K562 (cell line): Measurements from ENCODE around the gene MANEAL. TPM values are rescaled to one million over a fixed set of nuclear protein-coding genes. Genes with fewer than 3 reads are reported as not detected.
A peak's percentile ranks its signal among the peaks of the same experiment; 100 is the strongest.

Experiments
- ATAC-seq: fragments of 200-7000 bp; cut with Tn5 transposase; 3 replicates; pipeline ENCODE4 v1.9.1; 2020; ENCODE audit warnings: moderate library complexity
- BruUV-seq: library from RNA; stranded (reverse); fragments of 400-500 nt; replicated peaks from 2 replicates; lab custom pipeline; 2021; lab: Mats Ljungman, UMichigan
- CTCF ChIA-PET: fragments of 300-600 bp; formaldehyde crosslinking; extraction: SDS; loops from one replicate; lab custom pipeline; 2021; ENCODE audit warnings: low intra/inter-chr PET ratio; lab: Yijun Ruan, JAX
- POLR2A ChIA-PET: fragments of 300-600, 350-650 bp; sonication (Branson Sonifier 250); formaldehyde crosslinking; extraction: SDS; loops from one replicate; lab custom pipeline; 2021; ENCODE audit warnings: antibody characterized with exemption, inconsistent platforms; lab: Yijun Ruan, JAX
- DNase-seq, 4 experiments: peaks; one replicate each; pipeline versions ENCODE4 v3.0.0 to v3.0.0-alpha.2; 2011 to 2018; ENCODE audit warnings: low spot score in 3 of 4, mixed read lengths in 3 of 4; ENCODE audit errors: extremely low read depth in 1 of 4
- FAIRE-seq: peaks from 2 replicates; lab custom pipeline; 2011; peaks lifted over from hg19 to GRCh38; lab: Jason Lieb, UNC
- H2AFZ ChIP-seq: 2 replicates; pipeline ENCODE4 v1.6.0; 2011; ENCODE audit warnings: low read depth, low read length, control low read depth, inconsistent platforms
- H3K27ac ChIP-seq: fragments of 200-600 bp; 3 replicates; pipeline ENCODE4 v1.8.0; 2011; ENCODE audit warnings: low read depth, mild to moderate bottlenecking, control low read depth, inconsistent platforms, low read length, moderate library complexity, mixed read lengths; ENCODE audit errors: extremely low read depth
- H3K27me3 ChIP-seq, 2 experiments: fragments of 300-600 bp in 1 of 2; 2 replicates in 1 of 2; 3 replicates in 1 of 2; pipeline versions ENCODE4 v1.6.0 to v1.8.0; 2011; ENCODE audit warnings: inconsistent platforms in 2 of 2, low read length in 2 of 2, mild to moderate bottlenecking in 1 of 2, mixed read lengths in 1 of 2, moderate library complexity in 1 of 2; ENCODE audit not compliant: control insufficient read depth in 2 of 2, insufficient read depth in 2 of 2
- H3K36me3 ChIP-seq: fragments of 300-600 bp; 3 replicates; pipeline ENCODE4 v1.8.0; 2011; ENCODE audit warnings: mild to moderate bottlenecking, low read length, inconsistent platforms; ENCODE audit not compliant: control insufficient read depth, insufficient read depth
- H3K4me1 ChIP-seq, 2 experiments: fragments of 200-600 bp in 1 of 2; replicated peaks in 1 of 2; 2 replicates in 1 of 2; 3 replicates in 1 of 2; pipeline versions ENCODE4 v1.5.1 to v1.8.0; 2011; ENCODE audit warnings: inconsistent platforms in 2 of 2, low read length in 2 of 2, mild to moderate bottlenecking in 1 of 2, mixed read lengths in 1 of 2, moderate library complexity in 1 of 2; ENCODE audit not compliant: control insufficient read depth in 2 of 2, insufficient read depth in 2 of 2
- H3K4me2 ChIP-seq: 2 replicates; pipeline ENCODE4 v1.6.1; 2011; ENCODE audit warnings: low read length, control low read depth, inconsistent platforms, mixed read lengths; ENCODE audit not compliant: insufficient read depth
- H3K4me3 ChIP-seq: fragments of 200-600 bp; sonication (generic), shearing (Covaris generic); 2 replicates; pipeline ENCODE4 v1.5.1; 2016; ENCODE audit warnings: control low read depth, inconsistent platforms
- H3K79me2 ChIP-seq: fragments of 200-600 bp; 3 replicates; pipeline ENCODE4 v1.8.0; 2011; ENCODE audit warnings: low read length, inconsistent platforms; ENCODE audit not compliant: control insufficient read depth, insufficient read depth
- H3K9ac ChIP-seq, 2 experiments: 2 replicates each; pipeline versions ENCODE4 v1.6.0 to v1.6.1; 2011; ENCODE audit warnings: low read depth in 2 of 2, low read length in 2 of 2, control low read depth in 1 of 2, inconsistent platforms in 1 of 2, mild to moderate bottlenecking in 1 of 2, mixed read lengths in 1 of 2; ENCODE audit not compliant: insufficient read depth in 1 of 2
- H3K9me1 ChIP-seq: one replicate; pipeline ENCODE4 v1.6.0; 2011; ENCODE audit warnings: inconsistent platforms, mild to moderate bottlenecking, low read length, moderate library complexity; ENCODE audit not compliant: control insufficient read depth, insufficient read depth
- H3K9me3 ChIP-seq: replicated peaks from 2 replicates; pipeline ENCODE4 v1.5.1; 2011; ENCODE audit warnings: low read depth, low read length, inconsistent platforms; ENCODE audit not compliant: control insufficient read depth, insufficient read depth
- H4K20me1 ChIP-seq: replicated peaks from 2 replicates; pipeline ENCODE4 v1.6.1; 2011; ENCODE audit warnings: low read length, inconsistent platforms, mixed read lengths; ENCODE audit not compliant: control insufficient read depth, insufficient read depth
- C11orf30 ChIP-seq: fragments of 450-650 bp; IDR thresholded peaks from 2 replicates; pipeline ENCODE4 v1.6.1; 2016; ENCODE audit warnings: low read depth, mild to moderate bottlenecking
- CHD2 ChIP-seq: IDR thresholded peaks from 2 replicates; pipeline ENCODE4 v1.6.1; 2011; ENCODE audit warnings: low read depth, low read length
- CXXC5 ChIP-seq: fragments of 250-450 bp; sonication (Bioruptor Pico); IDR thresholded peaks from 2 replicates; pipeline ENCODE4 v1.8.0; 2022; ENCODE audit warnings: inconsistent platforms, mild to moderate bottlenecking, moderate library complexity
- DACH1 ChIP-seq: fragments of 450-650 bp; IDR thresholded peaks from 2 replicates; pipeline ENCODE4 v1.6.1; 2018; ENCODE audit not compliant: partially characterized antibody
- DPF2 ChIP-seq: fragments of 450-650 bp; IDR thresholded peaks from 2 replicates; pipeline ENCODE4 v1.6.1; 2016
- FOS ChIP-seq: IDR thresholded peaks from 3 replicates; pipeline ENCODE4 v1.6.1; 2011; ENCODE audit not compliant: insufficient read length; ENCODE audit errors: extremely low read depth
- HCFC1 ChIP-seq: IDR thresholded peaks from 2 replicates; pipeline ENCODE4 v1.6.1; 2012; ENCODE audit warnings: low read depth, low read length, improper control_type of control experiment
- KDM5B ChIP-seq: fragments of 200-600 bp; sonication (generic); IDR thresholded peaks from 2 replicates; pipeline ENCODE4 v1.6.1; 2012; ENCODE audit warnings: low read depth, mild to moderate bottlenecking, moderate library complexity, low read length, control low read depth, inconsistent platforms; ENCODE audit not compliant: insufficient replicate concordance
- KLF13 ChIP-seq: fragments of 450-650 bp; IDR thresholded peaks from 2 replicates; pipeline ENCODE4 v1.6.1; 2016; ENCODE audit warnings: missing genetic modification characterization, low read depth, mild to moderate bottlenecking, missing compliant biosample characterization, moderate library complexity, borderline replicate concordance
- MAFG ChIP-seq: fragments of 450-650 bp; conservative IDR thresholded peaks from 2 replicates; pipeline ENCODE4 v1.6.1; 2016; ENCODE audit warnings: missing genetic modification characterization, missing compliant biosample characterization
- NKRF ChIP-seq: fragments of 450-650 bp; IDR thresholded peaks from 2 replicates; pipeline ENCODE4 v1.6.1; 2016; ENCODE audit warnings: borderline replicate concordance
- NR2C1 ChIP-seq, 2 experiments: fragments of 450-650 bp; IDR thresholded peaks; 2 replicates each; pipeline ENCODE4 v1.6.1; 2017; ENCODE audit warnings: mild to moderate bottlenecking in 2 of 2, antibody characterized with exemption in 1 of 2, inconsistent platforms in 1 of 2, missing compliant biosample characterization in 1 of 2, missing genetic modification characterization in 1 of 2
- NR2C2 ChIP-seq, 2 experiments: fragments of 200-800 bp in 1 of 2; sonication (Bioruptor generic) in 1 of 2; sonication (generic) in 1 of 2; formaldehyde crosslinking in 1 of 2; IDR thresholded peaks; 2 replicates each; pipeline versions ENCODE4 v1.6.1 to v1.8.0; 2016 to 2022; ENCODE audit warnings: mild to moderate bottlenecking in 1 of 2, missing compliant biosample characterization in 1 of 2, missing genetic modification characterization in 1 of 2, missing genetic modification reagents in 1 of 2
- PML ChIP-seq: IDR thresholded peaks from 2 replicates; pipeline ENCODE4 v1.6.1; 2012; ENCODE audit warnings: low read length, inconsistent platforms
- POLR2B ChIP-seq: fragments of 450-650 bp; IDR thresholded peaks from 2 replicates; pipeline ENCODE4 v1.6.1; 2018; ENCODE audit warnings: low read depth; ENCODE audit not compliant: partially characterized antibody
- SRSF3 ChIP-seq: fragments of 200-400 bp; formaldehyde crosslinking; IDR thresholded peaks from 2 replicates; pipeline ENCODE4 v1.6.1; 2016; ENCODE audit warnings: mild to moderate bottlenecking, low read length, moderate library complexity; ENCODE audit not compliant: insufficient read depth
- ZNF316 ChIP-seq: fragments of 450-650 bp; IDR thresholded peaks from 2 replicates; pipeline ENCODE4 v1.6.1; 2016
- ZNF436 ChIP-seq: fragments of 250-450, 450-650 bp; sonication (Bioruptor Pico); formaldehyde crosslinking; IDR thresholded peaks from 2 replicates; pipeline ENCODE4 v1.7.0; 2020; ENCODE audit warnings: mild to moderate bottlenecking
- WGBS: fragments of 100-300 bp; shearing (Covaris generic); methylation state at CpG from one replicate; pipeline ENCODE4 v1.1.6; 2016; ENCODE audit warnings: low coverage, mixed read lengths; ENCODE audit not compliant: insufficient coverage; ENCODE audit errors: missing lambda C conversion rate; 5-methylcytosine and 5-hydroxymethylcytosine counted together
- in situ Hi-C: fragments of 300-500 bp; cut with MboI; formaldehyde crosslinking; loops from 4 replicates; pipeline ENCODE4 v1.15.0; 2018; ENCODE audit warnings: inconsistent platforms, mixed read lengths
- intact Hi-C: fragments of 100-400 bp; cut with micrococcal nuclease; formaldehyde crosslinking; loops from 2 replicates; pipeline ENCODE4 v1.14.2; 2022
- polyA plus RNA-seq, 8 experiments: library from polyadenylated mRNA; depleted of rRNA in 4 of 8; stranded (reverse) in 5 of 8; unstranded in 3 of 8; fragments of >200 nt; fragmentation: Nextera tagmentation in 2 of 8; fragmentation: Illumina TruSeq in 1 of 8; extraction: Ambion mirVana in 2 of 8; extraction: Trizol in 1 of 8; gene quantifications; 2 replicates each; pipeline versions ENCODE4 v1.2.1 to v1.2.3, GENCODE V29; 2011 to 2014; ENCODE audit warnings: inconsistent platforms in 1 of 8, missing spikeins in 1 of 8
- total RNA-seq, 7 experiments: library from RNA; depleted of rRNA in 6 of 7; stranded (reverse); fragments of >200 nt in 6 of 7; fragmentation: Illumina TruSeq in 2 of 7; extraction: Trizol in 2 of 7; gene quantifications; 2 replicates each; pipeline versions ENCODE4 v1.2.1 to v1.2.3, GENCODE V29; 2011 to 2021; ENCODE audit warnings: low replicate concordance in 1 of 7
- TF ChIP-seq, protein P1 (sequence below): fragments of 250-450 bp; sonication (Bioruptor Pico); IDR thresholded peaks from 2 replicates; pipeline ENCODE4 v1.4.0; 2020; ENCODE audit warnings: mild to moderate bottlenecking, moderate library complexity

MANEAL gene
- total and polyA plus RNA-seq, 9 of the 15 experiments (the other 6 are each of a cell fraction or from before 2014, with no cell fraction given): 0.37 to 3.2 (median 1.2) TPM

GRCh38 chr1:37844536-37844935 is 50.9 kb downstream of the MANEAL start (continued):
- no peak for TF ChIP-seq SRSF3

- Histone ChIP-seq H4K20me1 (no peaks in the 10 kb centered on the region), H3K9me3 (no peaks in the 10 kb centered on the region), H3K36me3 (peaks cover 40% of the 10 kb centered on the region), H3K27ac (no peak overlapping the region), H3K4me1 (peaks cover 0 to 20% of the 10 kb centered on the region in 2 experiments; a peak in 2 of 5 replicates), H3K27me3 (no peaks in the 10 kb centered on the region), H3K79me2 (peaks cover 37% of the 10 kb centered on the region), H2AFZ (no peak overlapping the region), H3K4me2 (no peak overlapping the region), H3K9ac (no peak overlapping the region), H3K4me3 (no peak overlapping the region), H3K9me1 (no peaks in the 10 kb centered on the region)
- ATAC-seq (0 out of 3 replicates have a peak, but pooled peaks have one; percentile 15), FAIRE-seq (peak; percentile 15), DNase-seq (no peak)
- WGBS: 76% methylated on average over 5 of the region's 5 CpGs
- intact Hi-C loops (no loop called here), in situ Hi-C loops (no loop called here)
- no TSS peak for BruUV-seq
- ChIA-PET POLR2A (interaction anchor here (0.8 to 2.8 kb wide), 3 partner anchors 11 to 181 kb away, joined by 3 to 8 read pairs (median 3); partner anchors contain the start of gene MTF1), CTCF (no interaction called here)
- TF ChIP-seq FOS: no peak
- TF ChIP-seq CHD2: no peak
- no peak for TF ChIP-seq CXXC5
- no peak for TF ChIP-seq NR2C2 (CRISPR knock-in tag; IDR thresholded peaks at IDR 0.05)
- peak; percentile 35; the same call in 1 of the 2 replicates for TF ChIP-seq NR2C2 (tag; IDR thresholded peaks at IDR 0.05)
- TF ChIP-seq, protein P1, sequence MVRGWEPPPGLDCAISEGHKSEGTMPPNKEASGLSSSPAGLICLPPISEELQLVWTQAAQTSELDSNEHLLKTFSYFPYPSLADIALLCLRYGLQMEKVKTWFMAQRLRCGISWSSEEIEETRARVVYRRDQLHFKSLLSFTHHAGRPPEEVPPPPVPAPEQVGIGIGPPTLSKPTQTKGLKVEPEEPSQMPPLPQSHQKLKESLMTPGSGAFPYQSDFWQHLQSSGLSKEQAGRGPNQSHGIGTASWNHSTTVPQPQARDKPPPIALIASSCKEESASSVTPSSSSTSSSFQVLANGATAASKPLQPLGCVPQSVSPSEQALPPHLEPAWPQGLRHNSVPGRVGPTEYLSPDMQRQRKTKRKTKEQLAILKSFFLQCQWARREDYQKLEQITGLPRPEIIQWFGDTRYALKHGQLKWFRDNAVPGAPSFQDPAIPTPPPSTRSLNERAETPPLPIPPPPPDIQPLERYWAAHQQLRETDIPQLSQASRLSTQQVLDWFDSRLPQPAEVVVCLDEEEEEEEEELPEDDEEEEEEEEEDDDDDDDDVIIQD (CRISPR knock-in tag): no peak
- no peak for TF ChIP-seq KDM5B
- no peak for TF ChIP-seq PML
- TF ChIP-seq NKRF: no peak
- peak; percentile 83 for TF ChIP-seq ZNF316
- no peak for TF ChIP-seq DACH1
- no peak for TF ChIP-seq DPF2
- peak; percentile 69 for TF ChIP-seq MAFG (tag)
- no peak for TF ChIP-seq HCFC1
- no peak for TF ChIP-seq NR2C1 (IDR thresholded peaks at IDR 0.05)
- TF ChIP-seq NR2C1 (tag; IDR thresholded peaks at IDR 0.05): 0 out of 2 replicates have a peak, but pooled peaks have one; percentile 58
- TF ChIP-seq ZNF436 (CRISPR knock-in tag): no peak
- TF ChIP-seq KLF13 (tag): no peak
- no peak for TF ChIP-seq POLR2B
- TF ChIP-seq C11orf30: peak; percentile 73
Observed at GRCh38 chr1:37845049-37845646, 51.5 kb downstream of the MANEAL start.
